Measurements from ENCODE around the gene UBE3D.
"Not testable (repeated sequence)": the region's sequence is repeated elsewhere in the genome, so short reads cannot be mapped to it uniquely, and the experiment has no call there.

Gene UBE3D

GRCh38 chr6:82971877-82972460 lies 93.7 kb downstream of the UBE3D start:
- no peak for DNase-seq

GRCh38 chr6:82970839-82971238 lies 94.8 kb downstream of the UBE3D start:
- no peak for DNase-seq

DNA sequence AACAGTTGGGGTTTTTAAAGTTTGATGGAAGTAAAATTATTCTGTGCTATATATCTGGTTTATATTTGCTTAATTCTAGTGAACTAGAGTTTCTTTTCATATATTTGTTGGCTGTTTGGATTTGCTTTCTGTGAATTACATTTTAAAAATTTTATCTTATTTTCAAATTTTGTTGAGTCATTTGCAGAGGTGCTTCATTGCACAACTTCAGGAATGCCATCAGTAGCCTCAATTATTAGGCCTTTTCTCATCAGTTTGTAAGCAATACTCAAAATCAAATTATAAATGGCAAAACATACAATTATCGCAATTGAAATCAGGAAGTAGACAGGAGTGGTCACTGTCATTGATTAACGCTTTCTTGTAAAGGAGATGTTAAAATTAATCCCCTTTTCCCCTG lies 96.9 kb downstream of the UBE3D start:
- no peak for DNase-seq

GRCh38 chr6:82963191-82963925 lies 102.3 kb downstream of the UBE3D start:
- no peak for DNase-seq

- no peak for DNase-seq
Measured at GRCh38 chr6:82959385-82959941, 106.2 kb downstream of the UBE3D start.

- no peak for DNase-seq
Measured at GRCh38 chr6:82958551-82958950, 107.1 kb downstream of the UBE3D start.

DNA sequence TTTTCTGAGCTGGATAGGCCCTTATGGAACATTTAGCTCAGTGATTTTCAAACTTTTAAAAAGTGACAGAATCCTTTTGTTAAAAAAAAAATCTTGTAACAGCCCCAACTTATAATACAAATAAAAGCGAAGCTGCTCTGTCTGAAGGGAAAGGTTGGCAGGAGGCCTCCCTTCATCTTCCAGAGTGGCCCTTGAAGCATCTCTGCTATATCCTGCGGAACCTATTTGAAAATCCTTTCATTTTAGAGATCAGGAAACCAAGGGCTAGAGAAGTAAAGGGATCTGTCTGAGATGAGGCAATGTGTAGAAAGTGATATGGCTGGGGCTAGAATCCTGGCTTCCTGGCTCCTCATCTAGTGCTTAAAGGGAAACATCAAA lies 107.8 kb downstream of the UBE3D start:
- DNase-seq: no peak

GRCh38 chr6:82957171-82957867 lies 108.3 kb downstream of the UBE3D start:
- no peak for DNase-seq

DNA sequence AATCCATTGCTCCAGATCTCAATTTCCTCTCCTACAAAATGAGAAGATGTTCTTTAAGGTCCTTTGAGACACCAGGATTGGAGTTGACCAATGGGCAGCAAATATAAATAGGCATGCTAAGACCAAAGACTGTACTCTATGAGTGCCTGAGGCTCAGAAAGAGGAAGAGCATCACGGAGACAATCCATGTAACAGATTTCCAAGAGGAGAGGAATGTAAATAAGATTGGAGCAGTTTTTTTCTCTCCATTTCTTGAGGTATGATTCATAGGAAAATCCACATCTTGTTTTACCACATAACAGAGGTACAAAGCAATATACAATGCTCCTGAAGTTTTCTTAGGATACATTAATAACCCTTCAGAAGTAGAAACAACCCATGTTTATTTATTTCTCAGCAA lies 109.8 kb downstream of the UBE3D start:
- DNase-seq: no peak

DNA sequence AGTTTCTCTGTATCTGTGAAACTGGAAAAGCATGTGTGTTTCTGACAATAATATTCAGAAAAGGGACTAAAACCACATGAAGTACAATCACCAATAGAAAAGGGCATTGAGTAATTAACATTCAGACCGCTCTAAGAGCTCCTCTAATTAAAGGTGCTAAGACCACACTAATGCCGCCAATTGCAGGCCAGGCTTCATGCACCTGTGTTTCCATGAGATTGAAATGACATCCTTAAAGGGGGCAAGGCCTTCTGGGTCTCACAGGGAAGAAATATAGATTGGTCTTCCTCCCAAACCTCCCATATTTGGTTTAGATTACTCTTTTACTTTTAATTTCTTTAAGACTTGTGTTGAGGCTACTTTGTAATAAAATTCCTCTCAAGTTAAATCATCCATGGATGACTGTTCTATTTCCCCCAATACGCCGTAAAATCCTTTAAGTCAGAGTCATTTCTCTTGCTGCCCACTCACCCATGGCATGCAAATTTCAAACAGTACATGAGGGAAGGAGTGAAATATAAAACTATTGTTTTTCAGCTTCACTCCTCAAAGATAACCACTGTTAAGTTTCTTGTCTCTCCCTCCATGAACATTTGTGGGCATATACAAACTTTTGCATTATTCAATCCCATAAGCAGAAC lies 110.6 kb downstream of the UBE3D start:
- DNase-seq: no peak

DNA sequence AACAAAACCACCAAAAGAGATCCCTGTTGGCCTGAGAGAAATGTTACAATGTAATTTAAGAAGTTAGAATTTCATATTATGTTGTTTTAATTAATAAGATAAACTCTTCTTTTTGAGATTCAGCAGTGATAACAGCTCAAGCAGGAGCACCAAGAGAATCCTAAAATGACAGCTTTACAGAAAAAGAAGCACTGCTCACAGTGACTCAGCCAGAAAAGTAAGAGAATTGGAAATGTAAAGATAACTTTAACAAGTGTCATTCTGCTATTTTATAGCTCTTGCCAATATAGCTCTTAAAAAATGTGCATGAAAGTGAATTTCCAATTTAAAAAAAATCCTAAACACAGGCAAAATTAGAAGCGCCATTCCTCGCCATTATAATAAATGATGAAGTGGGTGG lies 111.3 kb downstream of the UBE3D start:
- DNase-seq: no peak

DNA sequence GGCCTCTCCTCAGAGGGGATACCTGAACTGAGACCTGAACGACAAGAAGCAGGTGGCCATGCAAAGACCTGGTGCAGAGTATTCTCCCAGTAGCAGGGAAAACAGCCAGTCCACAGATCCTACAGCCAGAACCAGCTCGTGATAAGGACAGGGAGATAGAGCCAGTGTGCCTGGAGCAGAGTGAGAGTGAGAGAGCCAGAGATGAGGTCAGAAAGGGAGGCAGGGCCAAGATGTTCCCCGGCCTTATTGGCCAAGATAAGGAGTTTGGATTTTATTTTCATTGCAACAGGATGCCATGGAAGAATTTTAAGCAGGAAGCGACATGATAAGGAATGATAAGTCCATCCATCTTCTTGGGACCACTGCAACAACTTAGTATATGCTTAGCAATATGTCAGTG lies 111.8 kb downstream of the UBE3D start:
- no peak for DNase-seq

GRCh38 chr6:82951935-82952334 lies 113.7 kb downstream of the UBE3D start:
- no peak for DNase-seq

DNA sequence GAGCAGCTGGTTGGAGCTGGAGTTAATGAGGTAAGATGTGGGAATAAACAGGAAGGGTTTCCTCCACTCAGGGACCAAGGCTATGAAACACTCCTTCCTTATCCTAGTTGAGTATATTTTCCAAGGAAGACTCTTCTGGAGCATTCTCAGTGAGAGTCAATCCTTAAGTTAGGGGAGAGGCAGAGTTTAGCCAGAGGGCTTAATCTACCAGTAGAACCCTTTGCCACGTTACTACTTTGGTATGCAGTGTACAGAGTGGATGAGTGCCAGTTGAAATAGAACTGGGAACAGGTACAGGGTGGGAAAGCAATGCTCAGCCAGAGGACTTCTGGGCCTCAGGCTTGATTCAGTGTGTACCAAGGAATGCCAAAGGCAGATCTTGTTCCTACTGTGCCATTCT lies 114.3 kb downstream of the UBE3D start:
- no peak for DNase-seq

- DNase-seq: not testable (repeated sequence)
Measured at GRCh38 chr6:82930915-82931314, 134.7 kb downstream of the UBE3D start.

DNA sequence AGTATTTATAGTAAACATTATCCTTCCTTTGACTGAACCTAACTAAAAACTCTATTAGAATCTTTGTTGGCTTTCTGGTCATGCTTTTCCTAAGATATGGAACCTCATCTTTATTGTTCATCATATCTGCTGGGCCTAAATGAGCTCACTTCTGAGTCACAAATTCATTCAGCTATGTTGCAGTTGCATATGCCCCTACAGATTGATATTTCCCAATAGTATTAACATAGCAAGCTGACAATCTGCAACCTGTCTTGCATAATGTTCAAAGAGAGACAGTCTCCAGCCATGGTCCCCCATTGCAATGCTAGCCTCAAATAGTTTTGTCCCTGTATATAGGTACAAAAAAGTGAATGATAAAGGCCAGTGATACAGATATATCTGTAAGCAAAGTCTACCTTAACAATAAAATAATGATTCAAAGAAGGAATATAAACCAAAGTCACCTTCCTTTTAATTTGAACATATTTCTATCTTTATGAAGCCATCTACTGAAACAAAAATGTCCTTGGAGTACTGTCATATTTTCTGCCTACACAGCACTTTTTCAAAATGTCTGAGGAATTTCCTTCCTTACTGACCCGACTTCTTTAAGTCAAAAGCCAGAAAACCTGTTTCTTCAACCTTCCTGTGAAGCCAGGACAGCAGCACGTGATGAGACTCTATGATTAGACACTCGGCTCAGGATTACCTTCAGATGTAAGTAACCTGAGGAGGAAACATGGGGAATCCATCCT lies 140.7 kb downstream of the UBE3D start:
- DNase-seq: no peak

DNA sequence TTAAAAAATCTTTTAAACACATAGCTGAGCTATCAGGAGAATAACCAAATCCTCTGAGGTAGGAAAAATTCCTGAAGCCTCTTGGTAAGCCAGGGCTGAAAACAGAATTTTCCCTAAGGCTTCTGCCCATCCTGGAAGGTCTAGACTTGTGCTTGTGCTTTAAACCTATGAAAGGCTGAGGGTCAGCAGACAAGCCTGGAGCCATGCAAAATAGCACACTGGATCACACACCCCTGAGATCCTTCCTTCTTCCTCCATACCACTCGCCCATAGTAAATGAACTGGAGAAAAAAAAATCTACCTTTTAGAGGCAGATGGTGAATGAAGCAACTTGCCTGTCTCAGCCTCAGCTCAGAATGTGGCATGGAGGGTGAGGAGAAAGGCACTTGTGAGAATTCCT lies 144.4 kb downstream of the UBE3D start:
- DNase-seq: no peak

DNA sequence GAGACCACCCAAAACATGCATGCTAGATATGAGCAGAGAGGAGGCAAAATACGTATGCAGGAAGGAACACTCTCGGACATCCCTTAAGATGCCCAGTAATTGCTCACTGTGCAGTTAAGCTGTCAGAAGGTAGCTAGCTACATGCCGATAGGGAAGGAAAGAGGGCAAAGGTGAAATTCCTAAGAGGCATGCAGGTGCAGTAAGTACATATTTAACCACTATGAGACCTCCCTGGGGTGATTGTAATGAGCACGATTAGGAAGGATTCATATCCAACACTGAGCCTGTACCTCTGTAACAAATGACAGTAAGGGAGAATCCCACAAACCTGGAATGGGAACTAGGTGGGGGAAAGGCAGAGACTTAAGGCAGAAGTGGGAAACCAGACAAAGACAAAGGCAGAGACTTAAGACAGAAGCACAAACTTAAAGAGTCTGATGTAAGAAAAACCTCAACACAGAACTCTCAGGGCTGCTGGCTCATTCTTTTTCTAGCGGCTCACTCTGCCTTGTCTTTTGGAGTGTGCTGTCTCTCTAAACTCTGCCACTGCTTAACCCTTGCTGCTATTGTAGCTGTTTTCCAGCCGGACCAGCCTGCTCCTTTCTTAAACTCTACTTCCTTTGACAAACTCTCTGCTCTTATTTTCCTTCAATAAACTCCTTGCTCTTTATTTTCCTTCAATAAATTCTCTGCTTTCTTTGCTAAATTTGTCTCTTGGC lies 148.1 kb downstream of the UBE3D start:
- DNase-seq: no peak

DNA sequence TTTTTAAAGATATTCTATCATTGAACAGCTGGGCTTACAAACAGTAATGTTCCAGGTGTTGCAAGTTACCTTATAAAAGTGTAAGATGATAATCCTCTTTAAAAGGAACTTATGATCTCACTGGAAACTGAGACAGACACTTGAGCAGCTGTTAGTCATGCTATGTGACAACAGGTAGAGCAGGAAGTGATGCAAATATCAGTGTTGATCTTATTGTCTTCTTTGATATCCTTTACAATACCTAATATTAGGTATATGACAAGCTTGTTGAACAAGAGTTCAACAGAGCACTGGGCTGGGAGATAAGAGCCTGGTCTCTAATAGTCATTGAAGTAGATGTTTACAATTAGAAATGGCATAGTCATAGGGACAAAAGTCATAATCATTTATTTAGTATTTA lies 150.0 kb downstream of the UBE3D start:
- DNase-seq: no peak

DNA sequence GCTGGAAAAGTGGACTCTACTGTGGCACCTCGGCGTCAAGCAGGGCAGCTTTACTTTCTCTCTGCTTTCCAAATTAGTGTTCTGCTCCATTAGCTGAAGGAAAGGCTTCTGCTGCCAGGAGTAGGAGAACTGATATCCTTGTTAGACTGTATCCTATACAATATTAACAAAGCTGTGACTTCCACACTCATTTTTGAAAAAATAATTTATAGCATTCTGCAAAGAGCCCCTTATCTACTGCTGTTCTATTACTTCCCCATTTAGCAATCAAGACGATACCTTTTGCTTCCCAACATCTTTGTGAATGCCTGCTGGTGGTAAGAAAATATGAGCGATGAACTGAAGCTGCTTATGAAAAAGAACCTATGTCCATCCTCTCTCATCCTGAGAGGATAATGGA lies 151.1 kb downstream of the UBE3D start:
- DNase-seq: no peak

GRCh38 chr6:82910820-82911219 lies 154.8 kb downstream of the UBE3D start:
- no peak for DNase-seq

- DNase-seq: no peak
Measured at GRCh38 chr6:82910395-82910794, 155.2 kb downstream of the UBE3D start.
